Pulmonary artery endothelial cell (primary cell): ENCODE measurements around the gene VEZT. TPM values are rescaled to one million over a fixed set of nuclear protein-coding genes. Genes with fewer than 3 reads are reported as not detected.
"Not testable (repeated sequence)": the region's sequence is repeated elsewhere in the genome, so short reads cannot be mapped to it uniquely, and the experiment has no call there.

Experiments used
- DNase-seq: peaks from one replicate; pipeline ENCODE4 v3.0.0-alpha.2; 2011; ENCODE audit warnings: low read depth, low spot score
- total RNA-seq: library from RNA; depleted of rRNA; stranded (reverse); fragments of >200 nt; gene quantifications from 2 replicates; pipeline ENCODE4 v1.2.3, GENCODE V29; 2014

The VEZT gene, protein sequence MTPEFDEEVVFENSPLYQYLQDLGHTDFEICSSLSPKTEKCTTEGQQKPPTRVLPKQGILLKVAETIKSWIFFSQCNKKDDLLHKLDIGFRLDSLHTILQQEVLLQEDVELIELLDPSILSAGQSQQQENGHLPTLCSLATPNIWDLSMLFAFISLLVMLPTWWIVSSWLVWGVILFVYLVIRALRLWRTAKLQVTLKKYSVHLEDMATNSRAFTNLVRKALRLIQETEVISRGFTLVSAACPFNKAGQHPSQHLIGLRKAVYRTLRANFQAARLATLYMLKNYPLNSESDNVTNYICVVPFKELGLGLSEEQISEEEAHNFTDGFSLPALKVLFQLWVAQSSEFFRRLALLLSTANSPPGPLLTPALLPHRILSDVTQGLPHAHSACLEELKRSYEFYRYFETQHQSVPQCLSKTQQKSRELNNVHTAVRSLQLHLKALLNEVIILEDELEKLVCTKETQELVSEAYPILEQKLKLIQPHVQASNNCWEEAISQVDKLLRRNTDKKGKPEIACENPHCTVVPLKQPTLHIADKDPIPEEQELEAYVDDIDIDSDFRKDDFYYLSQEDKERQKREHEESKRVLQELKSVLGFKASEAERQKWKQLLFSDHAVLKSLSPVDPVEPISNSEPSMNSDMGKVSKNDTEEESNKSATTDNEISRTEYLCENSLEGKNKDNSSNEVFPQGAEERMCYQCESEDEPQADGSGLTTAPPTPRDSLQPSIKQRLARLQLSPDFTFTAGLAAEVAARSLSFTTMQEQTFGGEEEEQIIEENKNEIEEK
- total RNA-seq, result 83.9 and 85.0 TPM in 2 replicates

DNA sequence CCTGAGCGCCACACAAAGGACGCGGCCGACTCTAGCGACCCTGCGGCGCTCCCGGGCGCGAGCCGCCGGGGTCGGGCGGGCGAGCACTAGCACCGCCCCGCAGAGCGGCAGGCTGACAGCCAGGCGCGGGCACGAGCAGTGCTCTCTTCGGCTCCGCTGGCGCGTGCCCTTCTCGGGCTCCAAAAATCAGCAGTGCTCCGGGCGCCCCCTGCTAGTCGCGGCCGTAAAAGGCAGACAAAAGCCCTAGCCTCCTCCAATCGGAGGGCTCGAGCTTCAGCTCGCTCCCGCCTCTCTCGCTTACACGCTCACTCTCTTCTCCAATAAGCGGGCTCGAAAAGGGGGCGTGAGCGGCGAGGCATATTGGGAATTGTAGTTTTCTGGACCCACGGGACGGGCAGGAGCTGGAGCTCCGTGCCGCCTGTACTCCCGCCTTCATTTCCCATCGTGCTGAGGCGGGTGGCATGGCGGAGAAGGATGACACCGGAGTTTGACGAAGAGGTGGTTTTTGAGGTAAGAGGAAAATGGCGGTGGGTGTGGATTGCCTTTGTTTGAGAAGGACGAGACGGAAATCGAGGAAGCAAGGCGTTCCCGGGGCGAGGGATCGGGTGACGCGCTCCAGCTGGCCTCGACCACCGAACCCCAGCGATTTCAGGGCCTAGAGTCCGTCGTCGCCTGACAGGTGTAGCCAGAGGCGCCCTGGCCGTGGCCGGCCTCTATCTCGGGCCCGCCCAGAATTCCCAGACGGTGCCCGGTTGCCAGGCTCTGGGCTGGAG, at the start of gene VEZT, which contains the start of gene FGD6:
VEZT (plus strand) TSS at position 431 of the 773 bp plus-strand sequence; CDS start at position 475, 44 bp downstream.
FGD6 (minus strand) TSS at position 91 of the 773 bp plus-strand sequence. CDS start 227 bp downstream, outside the sequence.
- peak; percentile 97 for DNase-seq

DNA sequence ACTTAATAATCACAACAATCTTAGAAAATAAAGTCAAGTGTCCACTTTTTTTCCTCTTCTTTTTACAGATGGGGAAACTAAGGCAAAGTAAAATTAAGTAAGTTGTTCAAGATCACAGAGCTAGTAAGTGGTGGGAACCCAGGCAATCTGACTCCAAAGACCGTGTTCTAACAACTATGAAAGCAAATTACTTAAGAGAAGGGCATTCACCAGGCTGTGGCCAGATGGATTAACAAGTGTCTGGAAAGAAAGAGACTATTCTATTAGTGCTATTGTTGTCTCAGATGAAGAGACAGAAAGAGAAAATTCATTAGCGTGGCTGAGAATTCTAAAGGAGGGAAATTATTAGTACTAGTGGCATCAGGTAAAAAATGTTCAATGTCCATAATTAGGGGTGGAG, 48.9 kb upstream of the VEZT start:
- no peak for DNase-seq

DNA sequence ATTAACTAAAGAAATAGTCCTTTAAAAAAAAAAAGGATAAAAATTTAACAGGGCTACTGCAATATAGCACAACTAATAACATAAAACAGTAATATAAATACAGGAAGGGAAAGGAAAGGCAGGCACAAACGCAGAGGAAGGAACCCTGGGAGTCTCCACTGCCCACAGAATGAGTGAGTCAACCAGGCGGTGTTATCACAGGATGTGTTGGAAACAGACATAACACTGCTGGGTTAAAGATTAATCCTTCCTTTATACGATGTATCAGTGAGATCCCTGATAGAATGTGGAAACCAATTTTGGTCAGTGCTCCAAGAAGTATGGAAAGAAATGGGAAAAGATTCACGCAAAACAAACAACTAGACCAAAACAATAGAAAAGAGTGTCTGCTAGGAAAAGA, 48.2 kb upstream of the VEZT start:
- DNase-seq, result peak; percentile 90

DNA sequence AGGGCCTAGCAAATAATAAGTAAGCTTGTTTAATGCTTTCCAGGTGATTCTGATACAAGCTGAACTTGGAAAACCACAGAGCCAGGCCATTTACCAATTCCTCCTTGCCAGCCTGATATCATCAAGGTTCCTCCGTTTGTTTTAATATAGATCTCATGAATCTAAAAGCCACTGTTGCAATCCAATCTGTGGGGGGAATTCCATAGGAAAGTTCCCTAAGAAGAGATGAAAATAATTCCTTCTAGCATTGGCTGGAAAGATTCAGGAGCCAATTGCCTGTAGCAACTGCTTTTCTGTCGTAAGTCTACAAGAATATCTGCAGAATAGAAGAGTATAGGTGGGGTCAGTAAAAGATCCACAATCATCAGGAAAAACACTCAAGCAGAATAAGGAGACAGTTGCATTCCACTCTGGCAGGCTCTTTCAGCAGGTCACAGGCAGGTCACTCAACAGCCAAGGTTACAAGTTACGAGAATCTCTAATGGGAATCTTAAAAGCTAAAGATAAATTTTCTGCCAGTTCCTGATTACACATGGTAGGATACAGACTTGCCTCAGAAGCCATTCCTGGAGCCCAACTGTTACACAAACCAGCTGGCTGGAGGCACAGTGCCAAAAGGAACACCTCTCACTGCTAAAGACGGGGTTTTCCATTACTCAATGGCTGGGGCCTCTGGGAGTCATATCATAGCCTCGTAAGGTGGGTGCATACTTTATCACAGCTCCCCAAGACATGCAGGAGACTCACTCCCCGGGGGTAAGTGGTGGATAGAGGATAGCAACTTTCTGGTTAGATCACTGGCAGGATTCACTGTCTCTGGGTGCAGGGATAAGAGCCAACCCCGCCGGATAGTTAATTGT, 44.0 kb upstream of the VEZT start:
- peak; percentile 60 for DNase-seq

DNA sequence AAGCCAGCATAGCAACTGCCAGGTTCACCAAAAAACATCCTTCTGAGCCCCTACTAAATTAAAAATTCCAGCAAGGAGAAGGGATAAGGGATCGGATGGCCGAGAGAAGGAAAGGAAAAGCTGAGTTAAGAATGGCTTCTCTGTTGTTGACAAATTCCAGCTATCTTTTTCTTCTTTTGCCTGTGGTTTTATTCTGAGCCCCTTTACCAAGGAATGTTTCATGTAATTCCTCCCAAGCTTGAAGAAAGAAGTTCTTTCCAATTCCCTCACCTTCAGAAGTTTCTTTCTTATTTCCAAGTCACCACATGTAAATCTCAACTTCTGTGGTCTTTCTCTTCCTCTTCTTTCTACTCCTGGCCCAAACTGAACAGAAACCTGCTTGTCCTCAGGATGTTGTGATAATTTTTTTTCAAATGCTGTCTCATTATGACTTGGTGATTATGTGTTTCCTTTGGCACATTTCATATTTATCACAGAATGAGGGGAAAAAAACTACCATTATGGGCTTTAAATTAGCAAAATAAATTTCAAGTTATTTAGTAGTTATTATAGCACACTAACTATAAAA, 40.3 kb upstream of the VEZT start:
- DNase-seq, result no peak

DNA sequence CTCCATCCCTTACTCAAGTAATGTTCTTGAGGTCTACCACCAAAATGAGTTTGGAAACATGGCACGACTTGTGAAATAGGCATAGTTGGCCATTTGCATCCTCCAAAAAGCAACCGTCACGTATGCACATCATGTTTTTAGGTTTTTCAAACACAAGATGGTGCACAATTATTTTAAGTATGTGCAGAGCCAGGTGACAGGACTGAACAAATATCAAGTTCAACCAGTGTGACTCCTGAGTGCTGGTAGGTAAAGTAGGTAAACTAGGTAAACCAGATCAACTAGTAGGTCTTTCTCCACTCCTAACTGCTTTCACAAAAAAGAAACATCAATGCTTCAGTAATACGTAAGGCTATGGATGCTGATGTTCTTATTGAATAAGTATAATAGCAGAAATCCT, 39.5 kb upstream of the VEZT start:
- DNase-seq, result no peak

DNA sequence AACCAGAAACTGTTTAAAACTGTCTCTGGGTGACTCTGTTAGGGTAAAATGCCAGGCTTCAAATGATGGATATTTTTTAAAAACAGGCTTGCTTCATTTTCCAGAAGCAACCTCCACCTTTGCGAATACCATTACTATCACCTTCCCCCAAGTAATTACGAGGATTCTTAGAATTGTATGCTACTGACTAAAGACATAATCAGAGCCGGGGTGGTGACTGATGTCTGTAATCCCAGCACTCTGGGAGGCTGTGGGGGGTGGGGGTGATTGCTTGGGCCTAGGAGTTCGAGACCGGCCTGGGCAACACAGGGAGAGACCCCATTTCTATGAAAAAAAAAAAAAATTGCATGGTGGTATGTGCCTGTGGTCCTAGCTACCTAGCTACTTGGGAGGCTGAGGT, 38.6 kb upstream of the VEZT start:
- no peak for DNase-seq

DNA sequence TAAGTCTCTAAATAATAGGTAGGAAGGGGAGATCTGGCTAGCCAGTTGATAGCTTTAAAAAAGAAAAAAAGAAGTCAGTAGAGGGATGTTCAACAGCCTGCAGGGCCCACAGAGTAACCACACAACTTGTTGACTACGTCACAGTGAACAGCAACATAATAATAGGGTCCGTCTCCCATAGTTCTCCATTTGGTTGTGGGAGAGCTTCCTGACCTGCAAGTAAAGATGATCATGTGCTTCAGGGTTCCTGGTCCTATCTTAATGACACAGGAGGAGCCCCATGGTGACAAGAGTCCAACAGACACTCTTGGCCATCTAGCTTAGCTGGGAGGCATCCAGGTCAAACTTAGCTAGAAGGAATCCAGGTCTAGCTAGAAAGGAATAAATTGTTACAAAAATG, 36.5 kb upstream of the VEZT start:
- no peak for DNase-seq

DNA sequence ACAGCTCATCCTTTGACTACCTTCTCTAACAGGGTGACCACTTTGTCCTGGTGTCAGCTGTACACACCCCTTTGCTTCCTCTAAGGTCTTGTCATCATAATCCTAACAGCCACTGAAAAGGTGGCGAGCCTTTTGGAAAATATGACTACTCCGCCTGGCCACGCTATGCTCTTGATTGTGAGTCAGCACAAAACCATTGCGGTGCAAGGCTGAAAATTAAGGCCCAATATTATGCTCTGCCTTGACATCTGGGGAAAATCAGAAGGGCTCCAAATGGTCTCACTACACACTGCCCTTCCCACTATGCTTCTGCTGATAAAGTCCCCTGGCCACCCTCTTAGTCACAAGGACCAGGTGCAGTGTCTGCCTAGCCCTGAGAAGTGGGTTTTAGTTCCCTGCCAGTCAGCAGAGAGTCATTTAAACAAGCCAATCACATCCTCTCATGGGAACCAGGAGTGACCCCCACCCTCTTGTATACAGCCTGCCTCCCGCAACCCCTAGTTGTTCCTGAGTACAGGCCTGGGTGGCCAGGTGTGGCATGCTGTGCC, 34.7 kb upstream of the VEZT start:
- no peak for DNase-seq

DNA sequence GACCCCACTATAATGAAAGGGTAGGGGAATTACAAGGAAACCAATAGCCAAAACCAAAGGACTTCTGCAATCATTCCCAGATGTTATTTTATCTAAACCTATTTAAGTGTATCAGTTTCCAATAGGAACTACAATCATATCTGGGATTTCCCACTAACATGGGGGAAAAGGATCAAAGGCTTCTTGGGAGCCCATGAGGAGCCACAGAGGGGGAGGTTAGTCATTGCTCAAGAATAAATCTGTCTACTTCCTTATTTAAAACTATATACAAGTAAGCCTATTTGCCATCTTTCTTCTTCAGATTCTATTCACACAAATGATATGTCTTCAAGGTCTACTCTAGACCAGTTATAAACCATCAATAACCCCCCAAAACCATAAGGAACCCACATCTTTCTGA, 33.5 kb upstream of the VEZT start:
- no peak for DNase-seq

DNA sequence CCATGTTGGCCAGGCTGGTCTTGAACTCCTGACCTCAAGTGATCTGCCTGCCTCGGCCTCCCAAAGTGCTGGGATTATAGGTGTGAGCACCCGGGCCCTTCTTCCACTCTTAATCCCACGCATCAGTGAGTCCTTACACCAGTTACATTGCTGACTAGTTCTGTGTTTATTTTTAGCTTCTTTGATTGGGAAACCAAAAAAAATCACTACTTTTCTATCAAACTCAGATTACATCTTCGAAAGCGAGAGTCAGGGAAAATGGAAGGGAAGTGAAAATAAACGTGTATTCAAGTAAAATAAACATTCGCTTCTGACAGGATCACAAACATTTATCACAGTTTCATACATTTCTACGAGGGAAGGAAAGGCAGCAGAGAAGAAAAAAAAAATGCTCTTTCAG, 32.5 kb upstream of the VEZT start:
- no peak for DNase-seq

DNA sequence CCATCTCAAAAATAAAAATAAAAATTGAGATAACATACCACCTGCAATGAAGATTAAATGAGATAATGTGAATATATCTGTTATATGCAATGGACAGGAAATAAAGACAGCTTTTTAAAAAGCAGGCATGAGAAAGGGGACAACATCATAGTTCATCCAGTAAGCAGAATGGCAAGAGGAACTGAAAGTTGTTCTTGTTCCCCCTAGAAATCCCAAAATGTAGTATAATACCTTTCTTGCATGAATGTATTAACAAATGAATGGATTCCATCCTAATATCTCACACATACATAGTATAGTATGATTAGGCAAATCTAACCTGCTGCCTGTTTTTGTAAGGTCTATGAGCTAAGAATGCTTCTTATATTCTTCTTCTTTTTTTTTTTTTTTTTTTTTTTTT, 31.8 kb upstream of the VEZT start:
- no peak for DNase-seq

DNA sequence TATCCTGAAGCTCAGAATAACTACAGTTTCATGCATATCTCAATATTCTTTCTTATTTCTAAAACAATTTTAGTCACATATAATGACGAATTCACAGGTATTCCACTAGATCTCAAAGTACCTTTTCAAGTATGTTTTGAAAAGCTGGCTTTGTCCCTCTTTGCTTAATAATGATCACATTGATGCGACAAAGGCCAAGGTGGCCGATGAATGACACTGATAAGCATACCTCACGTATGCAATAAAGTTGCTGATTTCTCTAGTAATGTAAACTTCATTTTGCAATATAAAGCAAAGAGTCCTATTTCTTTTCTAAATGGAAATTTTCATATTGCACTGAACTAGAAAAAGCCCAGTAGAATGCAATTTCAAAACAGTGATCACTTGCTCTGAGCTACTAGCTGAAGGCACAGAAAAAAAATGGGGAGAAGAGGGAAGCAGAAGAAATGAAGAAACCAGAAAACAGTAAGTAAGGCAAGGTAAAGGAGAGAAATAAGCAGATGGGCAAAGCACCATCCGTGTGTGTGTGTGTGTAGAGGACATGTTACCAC, 29.7 kb upstream of the VEZT start:
- no peak for DNase-seq

DNA sequence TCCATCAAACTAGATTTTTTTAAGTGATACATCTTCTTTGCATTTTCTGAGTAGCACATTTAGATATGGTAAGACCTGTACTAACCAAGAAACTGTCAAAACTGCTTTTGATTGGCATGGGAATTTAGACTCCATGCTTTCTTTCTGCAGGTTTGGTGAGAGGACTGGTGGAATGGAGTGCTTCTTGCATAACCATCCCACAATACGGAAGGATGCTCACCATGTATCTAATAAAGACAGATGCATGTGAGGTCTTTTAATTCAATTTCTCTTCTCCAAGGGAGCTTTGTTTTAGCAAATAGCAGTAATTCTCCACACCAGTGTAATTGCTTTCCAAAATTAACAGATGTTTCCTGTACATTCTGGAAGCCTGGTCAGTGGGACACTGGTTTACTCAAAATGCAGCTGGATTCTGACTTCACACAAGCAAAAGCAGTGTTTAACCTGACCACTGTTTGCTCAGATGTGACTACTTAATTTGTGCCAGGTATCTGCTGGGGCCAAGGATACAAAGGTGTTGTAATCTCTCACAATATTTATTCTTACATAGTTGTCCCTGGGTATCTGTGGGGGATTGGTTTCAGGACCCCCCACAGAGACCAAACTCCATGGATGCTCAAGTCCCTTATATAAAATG, 26.4 kb upstream of the VEZT start:
- DNase-seq, result no peak

DNA sequence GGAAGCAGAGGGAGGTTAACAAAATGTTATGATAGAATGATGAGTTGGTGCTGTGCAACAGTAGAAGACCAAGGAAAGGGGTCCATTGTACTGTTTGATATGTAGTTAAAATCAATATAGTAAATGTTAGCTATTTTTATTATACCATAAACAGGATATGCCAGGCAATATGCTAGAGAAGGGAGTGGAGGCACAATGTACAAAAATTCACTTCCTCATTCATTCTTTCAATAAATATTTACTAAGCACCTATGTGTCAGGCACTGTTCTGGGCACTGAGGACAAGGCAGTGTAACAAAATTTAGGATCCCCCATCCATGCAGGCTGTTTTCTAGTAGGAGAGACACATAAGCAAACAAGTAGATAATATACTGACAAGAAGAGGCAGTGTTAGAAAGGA, 25.3 kb upstream of the VEZT start:
- DNase-seq, result no peak

DNA sequence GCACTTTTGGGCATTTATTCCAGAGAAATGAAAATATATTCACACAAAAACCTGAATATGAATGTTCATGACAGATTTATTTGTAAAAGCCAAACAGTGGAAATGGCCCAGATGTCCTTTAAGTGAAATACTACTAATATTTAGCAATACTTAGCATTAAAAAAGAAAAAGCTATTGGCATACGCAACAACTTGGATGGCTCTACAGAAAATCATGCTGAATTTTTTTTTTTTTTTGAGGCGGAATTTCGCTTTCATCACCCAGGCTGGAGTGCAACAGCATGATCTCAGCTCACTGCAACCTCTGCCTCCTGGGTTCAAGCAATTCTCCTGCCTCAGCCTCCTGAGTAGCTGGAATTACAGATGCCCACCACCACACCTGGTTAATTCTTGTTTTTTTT, 24.5 kb upstream of the VEZT start:
- no peak for DNase-seq

DNA sequence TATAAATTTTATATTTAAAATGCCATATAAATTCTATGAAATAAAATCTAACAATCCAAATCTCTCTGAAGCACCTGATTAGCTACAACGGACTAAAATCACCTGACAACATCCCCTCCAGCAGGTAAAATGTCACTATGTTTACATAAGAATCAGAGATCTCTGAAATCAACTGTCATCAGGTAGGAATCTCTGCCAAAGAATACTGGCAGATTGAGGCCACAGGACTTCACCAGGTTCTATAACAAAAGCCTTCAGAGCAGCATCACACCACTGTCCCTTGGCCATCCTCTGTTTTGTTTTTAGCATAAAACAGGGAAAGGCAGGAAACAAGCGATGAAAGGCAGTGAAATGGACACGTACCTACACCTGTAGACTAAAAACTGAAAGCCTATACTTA, 22.5 kb upstream of the VEZT start:
- no peak for DNase-seq

DNA sequence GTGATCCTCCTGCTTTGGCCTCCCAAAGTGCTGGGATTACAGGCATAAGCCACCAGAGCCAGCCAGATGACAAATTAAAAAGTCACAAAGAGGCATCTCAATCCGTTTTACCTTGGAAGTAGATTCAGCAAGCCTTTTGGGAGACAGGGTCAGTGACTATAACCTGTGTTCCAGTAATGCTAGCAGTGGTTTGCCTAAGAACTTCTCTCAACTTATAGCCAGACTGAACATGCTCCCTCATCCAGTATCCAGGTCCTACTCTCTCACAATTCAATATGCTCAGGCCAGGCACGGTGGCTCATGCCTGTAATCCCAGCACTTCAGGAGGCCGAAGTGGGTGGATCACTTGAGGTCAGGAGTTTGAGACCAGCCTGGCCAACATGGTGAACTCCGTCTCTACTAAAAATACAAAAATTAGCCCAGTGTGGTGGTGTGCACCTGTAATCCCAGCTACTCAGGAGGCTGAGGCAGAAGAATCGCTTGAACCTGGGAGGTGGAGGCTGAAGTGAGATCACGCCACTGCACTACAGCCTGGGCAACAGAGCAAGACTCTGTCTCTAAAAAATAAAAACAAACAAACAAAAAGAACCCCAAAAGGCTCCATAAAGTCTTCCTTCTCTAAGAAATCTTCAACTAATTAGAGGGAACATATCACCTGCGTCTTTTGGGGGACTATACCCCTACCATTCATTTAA, 20.6 kb upstream of the VEZT start:
- not testable (repeated sequence) for DNase-seq

DNA sequence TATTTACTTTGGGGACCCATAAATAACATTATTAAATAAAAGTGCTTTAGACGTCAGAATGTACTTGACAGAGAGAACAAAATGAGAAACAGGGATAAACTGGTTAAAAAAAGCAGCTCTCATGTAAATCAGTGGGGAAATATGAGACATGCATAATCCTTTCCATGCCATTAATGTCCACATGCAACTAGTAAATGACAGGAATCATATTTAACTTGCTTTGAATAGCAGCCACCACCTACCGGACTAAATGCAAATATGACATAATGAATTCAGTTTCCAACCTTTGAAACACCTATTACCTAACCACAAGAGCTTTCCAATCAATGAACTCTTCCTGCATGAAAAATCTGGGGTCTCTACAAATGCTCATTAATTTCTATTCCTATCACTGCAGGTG, 20.0 kb upstream of the VEZT start:
- DNase-seq, result no peak
